ELR (cell line): ENCODE data around the gene PLXDC2.

Experiments
- DNase-seq: peaks from one replicate; pipeline ENCODE4 v3.0.0-alpha.2; 2015; ENCODE audit warnings: low read depth

PLXDC2 gene

GRCh38 chr10:19941206-19941880, 125.1 kb downstream of the PLXDC2 start:
- DNase-seq: no peak

- no peak for DNase-seq
Observed at GRCh38 chr10:19944911-19945663, 128.9 kb downstream of the PLXDC2 start.

- no peak for DNase-seq
Observed at GRCh38 chr10:19946245-19946644, 130.0 kb downstream of the PLXDC2 start.

GRCh38 chr10:19946791-19947190, 130.6 kb downstream of the PLXDC2 start:
- DNase-seq: no peak

DNA sequence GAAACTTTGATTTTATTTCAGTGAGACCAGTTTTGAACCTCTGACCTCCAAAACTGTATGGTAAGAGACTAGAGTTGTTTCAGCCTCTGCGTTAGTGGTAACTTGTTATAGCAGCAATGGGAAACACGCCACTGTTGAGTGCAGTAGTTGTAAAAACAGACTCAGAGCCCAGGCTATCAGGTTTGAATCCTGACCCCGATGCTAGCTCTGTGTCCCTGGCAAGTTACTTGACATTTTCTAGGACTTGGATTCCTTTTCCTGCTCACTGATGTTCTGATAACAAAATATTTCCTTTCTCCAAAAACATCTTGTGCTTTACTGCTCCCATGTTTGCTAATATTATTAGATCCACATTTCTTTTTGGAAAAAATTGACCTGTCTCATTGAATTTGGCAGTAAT, 131.0 kb downstream of the PLXDC2 start:
- no peak for DNase-seq

DNA sequence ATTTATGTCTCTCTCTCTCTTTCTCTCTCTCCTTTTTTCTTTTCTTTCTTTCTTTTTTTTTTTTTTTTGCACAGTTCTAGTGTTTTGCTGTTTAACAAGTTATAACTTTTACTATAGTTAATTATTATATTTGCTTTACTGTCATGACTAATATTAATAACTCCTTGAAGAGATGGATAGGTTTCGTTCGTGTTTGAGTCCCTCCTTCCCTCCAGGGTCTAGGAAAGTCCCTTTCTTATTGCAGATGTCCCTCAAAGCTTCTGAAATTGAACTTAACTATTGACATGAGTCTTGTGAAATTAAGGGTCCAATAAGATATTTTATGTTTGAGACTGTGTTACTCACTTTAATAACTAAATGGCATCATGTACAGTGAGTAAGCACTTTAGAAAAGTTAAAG, 131.4 kb downstream of the PLXDC2 start:
- DNase-seq: no peak

DNA sequence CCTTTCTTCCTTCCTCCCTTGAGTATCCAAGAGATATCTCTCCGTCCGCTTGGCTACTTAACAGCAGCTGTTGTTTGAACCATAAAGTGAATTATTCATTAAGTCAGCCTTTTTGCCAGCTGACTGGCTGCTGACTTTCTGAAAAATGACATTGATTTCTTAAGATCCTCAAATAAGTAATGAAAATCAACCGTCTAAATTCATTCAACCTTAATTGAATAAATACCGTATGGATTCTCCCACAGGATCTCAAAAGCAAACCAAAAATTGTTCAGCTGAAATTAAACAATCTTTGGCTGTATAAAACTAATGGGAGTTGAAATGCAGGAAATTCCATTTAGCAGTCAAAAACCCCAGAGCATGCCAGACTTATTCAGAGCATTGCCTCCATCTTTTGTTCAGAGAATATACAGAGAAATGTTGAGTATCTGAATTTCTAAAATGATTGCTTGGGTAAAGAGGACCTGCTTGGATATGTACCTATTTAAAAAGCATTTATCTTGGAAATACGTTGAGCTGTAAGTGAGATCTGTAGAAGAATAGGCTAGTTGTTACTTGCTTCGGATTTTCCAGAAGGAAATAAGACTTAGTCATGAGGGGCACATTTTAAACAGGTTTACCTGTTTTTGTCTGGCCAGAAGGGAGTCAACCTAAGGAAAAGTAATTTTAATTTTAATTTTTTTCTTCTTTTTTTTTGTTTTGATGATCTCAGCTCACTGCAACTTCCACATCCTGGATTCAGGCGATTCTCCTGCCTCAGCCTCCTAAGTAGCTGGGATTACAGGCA, 136.2 kb downstream of the PLXDC2 start:
- DNase-seq: no peak

GRCh38 chr10:19954601-19955000, 138.4 kb downstream of the PLXDC2 start:
- DNase-seq: no peak

DNA sequence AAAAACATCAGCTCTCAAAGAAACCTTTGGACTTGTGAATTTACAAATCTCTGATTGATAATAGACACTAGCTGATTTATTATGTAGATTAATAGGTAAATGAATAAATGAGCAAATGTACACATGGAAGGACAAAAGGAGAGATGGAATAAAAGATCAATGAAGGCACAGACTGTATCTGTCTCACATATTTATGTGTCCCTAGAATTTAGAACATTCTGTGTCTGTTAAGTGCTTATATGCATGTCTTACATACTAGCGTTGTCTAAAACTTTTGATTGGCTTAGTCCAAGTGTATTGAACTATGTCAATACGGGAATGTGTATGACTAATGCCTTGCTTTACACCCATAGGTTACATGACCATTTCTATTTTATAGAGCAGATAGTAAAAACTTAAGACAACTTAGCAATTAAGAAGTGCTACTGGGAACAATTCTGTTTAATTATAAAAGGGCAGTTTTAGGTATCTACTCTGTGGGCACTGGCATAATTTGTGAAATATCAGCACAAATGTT, 140.3 kb downstream of the PLXDC2 start:
- DNase-seq: no peak

- no peak for DNase-seq
Observed at GRCh38 chr10:19958787-19959186, 142.6 kb downstream of the PLXDC2 start.

- DNase-seq: no peak
Observed at GRCh38 chr10:19961076-19962053, 145.1 kb downstream of the PLXDC2 start.

DNA sequence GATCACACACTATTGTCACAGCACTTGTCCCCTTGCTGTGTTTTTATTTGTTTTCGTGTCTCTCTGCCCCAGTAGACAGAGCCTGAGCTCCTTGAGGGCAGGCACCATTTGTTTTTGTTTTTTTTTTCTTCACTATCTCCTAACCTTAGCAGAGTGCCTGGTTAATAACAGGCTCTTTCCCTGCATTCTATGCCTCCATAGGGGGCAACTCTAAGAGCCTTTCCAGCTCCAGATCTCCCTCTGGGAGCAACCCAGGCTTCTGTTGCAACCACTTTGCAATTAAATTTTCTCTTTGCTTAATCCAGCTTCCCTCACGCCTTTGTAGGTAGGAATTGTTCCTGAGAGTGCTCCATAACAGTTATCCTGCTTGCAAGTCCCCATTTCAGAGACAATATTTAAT, 148.4 kb downstream of the PLXDC2 start:
- no peak for DNase-seq

DNA sequence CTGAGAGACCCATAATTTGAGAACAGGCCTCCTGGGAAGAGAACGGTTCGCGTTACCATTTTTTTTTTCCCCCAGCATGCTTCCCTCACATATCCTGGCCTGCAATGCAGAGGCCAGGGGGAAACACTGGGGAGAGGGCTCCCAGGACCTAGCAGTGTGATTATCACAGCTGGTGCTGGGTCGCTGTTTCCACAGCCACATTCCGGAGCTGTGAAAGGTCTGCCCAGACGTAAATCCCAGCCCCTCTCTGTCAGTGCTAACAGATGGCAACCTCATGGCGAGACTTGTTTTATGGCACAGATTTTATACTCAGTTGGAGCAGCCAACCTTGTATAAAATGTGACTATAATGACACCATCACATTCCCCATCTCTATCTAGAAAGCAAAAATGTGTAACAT, 150.5 kb downstream of the PLXDC2 start:
- DNase-seq: no peak

GRCh38 chr10:19967981-19968380, 151.7 kb downstream of the PLXDC2 start:
- DNase-seq: no peak

DNA sequence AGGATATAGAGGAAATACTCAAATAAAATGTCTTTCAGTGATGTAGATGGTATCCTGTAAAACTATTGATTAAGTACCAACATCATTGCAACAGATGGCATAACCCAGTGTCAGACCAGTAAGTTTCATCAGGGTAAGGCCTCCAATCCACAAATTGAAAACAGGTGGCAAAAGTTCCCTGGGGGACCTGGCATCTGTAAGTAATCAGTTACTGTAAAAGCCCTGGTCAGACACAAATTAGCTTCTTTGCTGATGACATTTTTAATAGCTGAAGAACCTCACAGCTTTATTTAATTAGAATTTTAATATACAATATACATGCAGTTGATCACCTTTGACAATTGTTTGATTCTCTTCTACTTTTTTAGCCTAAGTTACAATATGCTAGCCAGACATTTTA, 152.5 kb downstream of the PLXDC2 start:
- DNase-seq: no peak

- DNase-seq: no peak
Observed at GRCh38 chr10:19970256-19970655, 154.0 kb downstream of the PLXDC2 start.

DNA sequence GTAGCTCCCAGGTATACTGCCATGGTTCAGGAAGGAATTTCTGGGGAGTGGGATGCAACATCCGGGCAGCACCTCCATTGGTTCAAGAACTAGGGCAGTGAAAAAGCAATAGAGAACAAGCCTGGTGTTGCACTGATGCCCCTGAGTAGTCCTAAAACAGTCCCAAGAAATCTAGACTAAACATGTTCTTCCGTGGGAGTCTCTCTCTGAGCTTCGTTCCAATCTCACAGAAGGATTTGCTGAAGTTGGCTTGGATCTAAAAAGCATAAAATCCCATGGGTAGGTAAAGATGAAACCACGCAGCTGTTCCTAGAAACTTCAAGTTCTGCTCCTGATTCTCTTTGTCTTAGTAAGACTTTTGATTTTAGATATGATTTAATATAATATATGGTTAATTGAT, 154.5 kb downstream of the PLXDC2 start:
- DNase-seq: no peak

DNA sequence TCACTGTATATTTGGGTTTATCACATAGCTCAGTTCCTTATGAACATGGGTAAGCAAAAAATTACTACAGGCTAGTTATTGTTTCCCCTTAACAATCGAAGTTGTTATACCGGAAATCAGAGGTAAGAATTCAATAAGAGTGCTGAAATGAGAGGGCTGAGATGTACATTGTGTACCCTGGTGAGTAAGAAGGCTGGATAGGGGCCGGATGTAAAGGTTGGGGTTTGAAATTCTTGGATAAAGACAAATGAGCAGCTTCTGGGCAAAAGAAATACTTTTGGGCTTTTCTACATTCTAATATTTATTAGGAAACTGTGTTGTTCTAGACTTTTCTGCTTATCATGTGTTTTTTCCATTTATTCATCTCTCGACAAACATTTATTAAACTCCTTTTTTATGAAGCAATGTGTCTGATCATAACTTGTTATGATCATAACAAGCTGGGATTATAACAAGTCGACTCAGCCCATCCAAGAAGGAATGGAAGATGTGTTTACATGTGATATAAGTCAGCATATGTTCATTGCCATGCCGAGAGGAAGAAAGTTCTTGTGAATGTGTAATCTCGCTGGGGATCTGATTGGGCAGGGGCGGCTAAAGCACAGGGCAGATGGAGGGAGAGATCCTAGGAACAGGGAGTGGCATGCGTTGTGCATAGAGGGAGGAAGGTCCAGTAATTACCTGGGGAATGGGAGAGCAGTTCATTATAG, 155.3 kb downstream of the PLXDC2 start:
- DNase-seq: no peak

- DNase-seq: no peak
Observed at GRCh38 chr10:19974138-19974537, 157.9 kb downstream of the PLXDC2 start.

DNA sequence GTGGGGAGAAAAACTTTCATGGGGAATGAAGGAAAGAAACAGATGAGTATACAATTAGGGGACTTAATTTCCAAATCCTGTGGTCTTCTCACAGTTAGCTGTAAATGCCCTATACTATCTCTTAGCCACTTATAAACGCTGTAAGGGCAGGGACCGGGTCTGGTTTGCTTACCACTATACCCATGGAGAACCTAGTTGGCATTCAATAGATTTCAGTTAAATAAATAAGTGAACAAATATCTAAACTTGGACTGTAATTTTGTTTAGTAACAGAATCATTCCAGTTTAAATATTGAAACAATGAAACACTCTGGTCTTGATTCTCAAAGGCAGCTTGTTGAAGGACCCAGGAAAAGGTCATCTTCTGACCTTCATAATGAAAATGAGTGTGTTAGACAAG, 158.3 kb downstream of the PLXDC2 start:
- no peak for DNase-seq

- DNase-seq: no peak
Observed at GRCh38 chr10:19977097-19977521, 160.9 kb downstream of the PLXDC2 start.
